ENCODE results near the gene PMFBP1.
A peak's percentile ranks its signal among the peaks of the same experiment; 100 is the strongest.

The PMFBP1 gene

DNA sequence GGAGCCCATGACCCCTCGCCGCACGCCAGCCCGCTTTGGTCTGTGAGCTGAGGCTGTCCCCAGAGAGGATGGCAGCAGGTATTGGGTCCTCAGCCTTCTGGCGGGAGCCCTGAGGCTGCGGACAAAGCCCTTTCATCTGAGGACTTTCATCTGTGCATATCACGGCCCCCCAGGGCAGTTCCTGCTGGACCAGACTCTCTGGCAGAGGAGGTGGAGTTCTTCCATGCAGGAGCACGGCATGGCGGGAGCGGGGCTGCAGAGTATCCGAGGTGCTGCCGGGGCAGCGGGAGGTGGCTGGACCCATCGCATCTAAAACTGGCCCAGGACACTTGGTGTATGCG is 59.5 kb downstream of the PMFBP1 start:
- 94% methylated on average over 15 of the region's 15 CpGs for WGBS
- Histone ChIP-seq H2BK5ac (ENCODE audit: low read depth, low read length, poor library complexity, severe bottlenecking) (no peak overlapping the region), H2BK120ac (ENCODE audit: low read depth, low read length) (no peak overlapping the region), H4K91ac (ENCODE audit: low read length) (no peak overlapping the region), H3K4me2 (ENCODE audit: low read length, poor library complexity, severe bottlenecking) (no peak overlapping the region), H3K23ac (ENCODE audit: low read length in 2 of 2) (no peak overlapping the region), H3K27ac (ENCODE audit: low read length, poor library complexity, severe bottlenecking) (no peak overlapping the region), H3K9me3 (ENCODE audit: control insufficient read depth, low read length) (no peaks in the 10 kb centered on the region), H3K79me1 (replicated peaks; ENCODE audit: low read length, poor library complexity, severe bottlenecking) (peaks cover 5% of the 10 kb centered on the region), H2BK12ac (ENCODE audit: low read length in 2 of 2) (no peak overlapping the region), H2AK5ac (ENCODE audit: low read length, severe bottlenecking) (no peak overlapping the region), H4K8ac (ENCODE audit: low read length) (no peak overlapping the region), H3K27me3 (ENCODE audit: control insufficient read depth in 1 of 2, insufficient read depth in 1 of 2, low read length in 2 of 2) (no peaks in the 10 kb centered on the region), H3K9ac (ENCODE audit: low read length) (no peak overlapping the region), H3K4me1 (ENCODE audit: control insufficient read depth, insufficient read depth, low read depth, low read length) (no peaks in the 10 kb centered on the region), H3K18ac (ENCODE audit: low read depth in 1 of 2, low read length in 2 of 2) (no peak overlapping the region), H2BK15ac (ENCODE audit: low read depth, poor library complexity, severe bottlenecking) (no peak overlapping the region), H3K4ac (ENCODE audit: low read depth in 1 of 2, low read length in 2 of 2) (no peak overlapping the region), H2AFZ (ENCODE audit: low read depth, low read length) (no peak overlapping the region), H3K14ac (ENCODE audit: low read length in 2 of 2) (no peak overlapping the region), H3K4me3 (ENCODE audit: insufficient read depth in 1 of 2, low read depth in 1 of 2, low read length in 2 of 2) (no peak overlapping the region), H3K36me3 (ENCODE audit: control insufficient read depth in 1 of 2, insufficient read depth in 2 of 2, low read depth in 1 of 2, low read length in 2 of 2) (peaks cover 56 to 62% of the 10 kb centered on the region in 2 experiments)
- no peak for DNase-seq

DNA sequence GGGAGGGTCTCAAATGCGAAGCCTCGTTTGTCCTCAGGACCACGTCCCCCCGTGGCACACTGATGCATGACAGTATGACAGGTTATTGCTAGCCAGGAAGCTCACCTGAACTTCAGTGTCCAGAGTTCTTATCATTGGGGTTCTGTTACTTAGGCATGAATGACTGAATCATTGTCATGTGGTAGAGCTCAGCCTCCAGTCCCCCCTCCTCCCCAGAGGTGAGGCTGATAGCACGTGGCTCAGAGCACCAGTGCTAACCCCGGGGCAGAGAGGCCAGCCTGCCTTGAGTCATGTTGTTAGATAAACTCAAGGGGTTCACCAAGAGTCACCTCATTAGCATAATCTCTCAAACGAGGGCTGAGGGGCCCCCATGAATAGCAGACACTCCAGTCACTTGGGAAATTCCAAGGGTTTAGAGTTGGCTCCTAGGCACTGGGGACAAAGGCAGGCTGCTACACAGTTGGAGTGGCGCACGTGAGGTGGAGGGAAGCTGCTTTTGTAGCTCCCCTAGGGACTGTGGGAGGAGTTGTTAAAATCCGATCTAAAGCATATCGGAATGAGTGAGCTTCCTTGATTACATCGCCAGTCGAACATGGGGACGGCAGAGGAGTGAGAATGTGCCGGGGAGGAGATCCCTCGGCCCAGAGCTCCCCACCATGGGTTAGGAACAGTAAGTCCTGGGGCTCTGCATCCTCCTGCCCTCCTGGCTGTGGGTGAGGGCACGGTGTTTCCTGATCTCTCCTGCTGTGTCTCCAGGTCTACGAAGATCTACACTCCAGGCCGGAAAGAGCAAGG is 60.1 kb downstream of the PMFBP1 start:
- H4K8ac ChIP-seq (ENCODE audit: low read length), result no peak overlapping the region
- no peak overlapping the region for H4K91ac ChIP-seq (ENCODE audit: low read length)
- no peak overlapping the region for H3K18ac ChIP-seq (ENCODE audit: low read depth in 1 of 2, low read length in 2 of 2)
- no peak overlapping the region for H2AFZ ChIP-seq (ENCODE audit: low read depth, low read length)
- no peak overlapping the region for H2BK15ac ChIP-seq (ENCODE audit: low read depth, poor library complexity, severe bottlenecking)
- H3K79me1 ChIP-seq (replicated peaks; ENCODE audit: low read length, poor library complexity, severe bottlenecking), result peaks cover 5% of the 10 kb centered on the region
- peaks cover 60 to 67% of the 10 kb centered on the region in 2 experiments for H3K36me3 ChIP-seq (ENCODE audit: control insufficient read depth in 1 of 2, insufficient read depth in 2 of 2, low read depth in 1 of 2, low read length in 2 of 2)
- no peak overlapping the region for H3K9ac ChIP-seq (ENCODE audit: low read length)
- no peak overlapping the region for H2BK120ac ChIP-seq (ENCODE audit: low read depth, low read length)
- H3K14ac ChIP-seq (ENCODE audit: low read length in 2 of 2), result no peak overlapping the region
- DNase-seq, result no peak
- WGBS, result 85% methylated on average over 19 of the region's 19 CpGs
- H3K9me3 ChIP-seq (ENCODE audit: control insufficient read depth, low read length), result no peaks in the 10 kb centered on the region
- H3K27ac ChIP-seq (ENCODE audit: low read length, poor library complexity, severe bottlenecking), result no peak overlapping the region
- no peak overlapping the region for H2BK12ac ChIP-seq (ENCODE audit: low read length in 2 of 2)
- H3K4me2 ChIP-seq (ENCODE audit: low read length, poor library complexity, severe bottlenecking), result no peak overlapping the region
- H3K4ac ChIP-seq (ENCODE audit: low read depth in 1 of 2, low read length in 2 of 2), result no peak overlapping the region
- no peaks in the 10 kb centered on the region for H3K4me1 ChIP-seq (ENCODE audit: control insufficient read depth, insufficient read depth, low read depth, low read length)
- H2BK5ac ChIP-seq (ENCODE audit: low read depth, low read length, poor library complexity, severe bottlenecking), result no peak overlapping the region
- no peak overlapping the region for H3K23ac ChIP-seq (ENCODE audit: low read length in 2 of 2)
- H3K27me3 ChIP-seq (ENCODE audit: control insufficient read depth in 1 of 2, insufficient read depth in 1 of 2, low read length in 2 of 2), result no peaks in the 10 kb centered on the region
- no peak overlapping the region for H3K4me3 ChIP-seq (ENCODE audit: insufficient read depth in 1 of 2, low read depth in 1 of 2, low read length in 2 of 2)
- H2AK5ac ChIP-seq (ENCODE audit: low read length, severe bottlenecking), result no peak overlapping the region

DNA sequence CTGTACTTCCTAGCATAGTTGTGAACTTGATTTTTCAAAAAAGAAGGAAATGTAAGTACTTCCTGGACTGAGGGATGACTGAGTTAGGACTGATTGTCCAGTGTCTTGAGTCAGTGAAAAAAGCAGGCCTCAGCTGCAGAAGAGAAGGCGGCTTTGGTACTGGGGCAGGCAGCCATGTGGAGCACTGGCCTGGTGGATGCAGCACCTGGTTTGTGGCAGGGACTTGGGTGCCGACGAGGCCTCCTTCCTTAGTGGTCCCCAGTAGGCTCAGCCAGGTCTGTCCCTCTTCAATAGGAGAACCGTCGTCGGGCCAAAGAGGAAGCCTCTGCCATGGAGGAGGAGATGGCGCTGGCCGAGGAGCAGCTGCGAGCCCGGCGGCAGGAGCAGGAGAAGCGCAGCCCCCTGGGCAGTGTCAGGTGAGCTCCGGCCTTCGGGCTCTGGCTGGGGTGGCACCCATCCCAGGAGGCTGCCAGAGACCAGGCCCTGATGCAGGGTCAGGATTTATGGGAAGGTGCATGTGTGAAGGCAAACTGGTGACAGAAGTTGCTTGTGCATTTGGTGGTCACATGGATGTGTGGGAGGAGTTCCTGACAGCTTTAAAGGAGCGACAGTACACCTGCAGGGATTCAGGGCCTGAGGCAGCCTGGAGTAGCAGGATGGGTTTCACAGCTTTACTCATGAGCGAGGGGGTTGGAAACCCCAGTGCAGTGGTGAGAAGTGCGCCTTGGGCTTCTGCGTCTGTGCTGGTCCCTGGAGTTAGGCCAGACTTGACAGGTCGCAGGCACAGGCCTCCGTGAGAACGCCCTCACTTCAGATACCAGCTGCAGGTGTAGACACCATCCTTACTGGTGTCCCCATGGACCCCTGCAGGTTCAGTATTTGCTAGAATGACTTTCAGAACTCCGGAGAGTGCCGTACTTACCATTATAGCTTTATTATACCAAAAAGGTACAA is 61.0 kb downstream of the PMFBP1 start:
- Histone ChIP-seq H2BK12ac (ENCODE audit: low read length in 2 of 2) (no peak overlapping the region), H3K4me2 (ENCODE audit: low read length, poor library complexity, severe bottlenecking) (no peak overlapping the region), H2AFZ (ENCODE audit: low read depth, low read length) (no peak overlapping the region), H3K9ac (ENCODE audit: low read length) (no peak overlapping the region), H3K23ac (ENCODE audit: low read length in 2 of 2) (peak overlapping the region in 1 of 2 experiments; percentile 6), H3K18ac (ENCODE audit: low read depth in 1 of 2, low read length in 2 of 2) (no peak overlapping the region), H3K27ac (ENCODE audit: low read length, poor library complexity, severe bottlenecking) (no peak overlapping the region), H3K9me3 (ENCODE audit: control insufficient read depth, low read length) (no peaks in the 10 kb centered on the region), H3K27me3 (ENCODE audit: control insufficient read depth in 1 of 2, insufficient read depth in 1 of 2, low read length in 2 of 2) (no peaks in the 10 kb centered on the region), H3K4me1 (ENCODE audit: control insufficient read depth, insufficient read depth, low read depth, low read length) (no peaks in the 10 kb centered on the region), H2BK120ac (ENCODE audit: low read depth, low read length) (no peak overlapping the region), H3K4me3 (ENCODE audit: insufficient read depth in 1 of 2, low read depth in 1 of 2, low read length in 2 of 2) (no peak overlapping the region), H3K79me1 (replicated peaks; ENCODE audit: low read length, poor library complexity, severe bottlenecking) (peaks cover 5% of the 10 kb centered on the region), H4K91ac (ENCODE audit: low read length) (no peak overlapping the region), H3K36me3 (ENCODE audit: control insufficient read depth in 1 of 2, insufficient read depth in 2 of 2, low read depth in 1 of 2, low read length in 2 of 2) (peaks cover 69 to 77% of the 10 kb centered on the region in 2 experiments), H2AK5ac (ENCODE audit: low read length, severe bottlenecking) (no peak overlapping the region), H4K8ac (ENCODE audit: low read length) (no peak overlapping the region), H2BK5ac (ENCODE audit: low read depth, low read length, poor library complexity, severe bottlenecking) (no peak overlapping the region), H2BK15ac (ENCODE audit: low read depth, poor library complexity, severe bottlenecking) (no peak overlapping the region), H3K14ac (ENCODE audit: low read length in 2 of 2) (no peak overlapping the region), H3K4ac (ENCODE audit: low read depth in 1 of 2, low read length in 2 of 2) (no peak overlapping the region)
- WGBS, result 95% methylated on average over 23 of the region's 23 CpGs
- DNase-seq, result no peak

DNA sequence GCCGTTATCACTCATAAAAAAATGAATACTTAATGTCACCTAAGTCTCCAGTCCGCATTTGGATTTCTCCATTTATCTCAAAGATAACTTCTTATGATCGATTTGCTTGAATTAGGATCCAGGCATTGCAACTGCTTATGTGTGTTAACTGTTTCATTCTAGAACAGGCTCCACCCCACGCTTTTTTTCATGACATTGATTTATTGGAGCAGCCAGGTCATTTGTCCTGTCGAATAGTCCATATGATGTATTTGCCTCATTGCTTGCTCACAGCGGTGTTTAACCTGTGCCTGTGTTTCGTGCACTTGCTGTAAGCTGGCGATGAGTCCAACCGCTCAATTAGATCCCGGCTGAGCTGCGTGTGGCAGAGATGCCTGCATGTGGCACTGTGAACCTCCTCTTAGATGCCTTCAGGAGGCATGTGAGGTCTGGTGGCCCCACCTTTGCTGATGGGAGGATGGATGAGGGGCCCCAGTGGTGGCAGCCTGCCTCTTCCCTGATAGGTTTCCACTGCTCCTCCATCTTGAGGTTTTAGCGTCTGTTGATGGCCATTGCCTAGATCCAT is 61.9 kb downstream of the PMFBP1 start:
- Histone ChIP-seq H2BK12ac (ENCODE audit: low read length in 2 of 2) (no peak overlapping the region), H3K79me1 (replicated peaks; ENCODE audit: low read length, poor library complexity, severe bottlenecking) (peaks cover 5% of the 10 kb centered on the region)

More for the DNA sequence above, 61.9 kb downstream of the PMFBP1 start:
- peaks cover 78 to 85% of the 10 kb centered on the region in 2 experiments for H3K36me3 ChIP-seq (ENCODE audit: control insufficient read depth in 1 of 2, insufficient read depth in 2 of 2, low read depth in 1 of 2, low read length in 2 of 2)
- no peaks in the 10 kb centered on the region for H3K9me3 ChIP-seq (ENCODE audit: control insufficient read depth, low read length)
- H3K23ac ChIP-seq (ENCODE audit: low read length in 2 of 2), result no peak overlapping the region
- no peak overlapping the region for H2AK5ac ChIP-seq (ENCODE audit: low read length, severe bottlenecking)
- no peak overlapping the region for H2BK120ac ChIP-seq (ENCODE audit: low read depth, low read length)
- H3K4me1 ChIP-seq (ENCODE audit: control insufficient read depth, insufficient read depth, low read depth, low read length), result no peaks in the 10 kb centered on the region
- H4K8ac ChIP-seq (ENCODE audit: low read length), result no peak overlapping the region
- H3K9ac ChIP-seq (ENCODE audit: low read length), result no peak overlapping the region
- no peak for DNase-seq
- no peak overlapping the region for H2BK15ac ChIP-seq (ENCODE audit: low read depth, poor library complexity, severe bottlenecking)
- no peak overlapping the region for H3K4me2 ChIP-seq (ENCODE audit: low read length, poor library complexity, severe bottlenecking)
- H2AFZ ChIP-seq (ENCODE audit: low read depth, low read length), result no peak overlapping the region
- no peak overlapping the region for H3K4ac ChIP-seq (ENCODE audit: low read depth in 1 of 2, low read length in 2 of 2)
- no peak overlapping the region for H3K27ac ChIP-seq (ENCODE audit: low read length, poor library complexity, severe bottlenecking)
- H2BK5ac ChIP-seq (ENCODE audit: low read depth, low read length, poor library complexity, severe bottlenecking), result no peak overlapping the region
- 98% methylated on average over 12 of the region's 12 CpGs for WGBS
- H3K27me3 ChIP-seq (ENCODE audit: control insufficient read depth in 1 of 2, insufficient read depth in 1 of 2, low read length in 2 of 2), result no peaks in the 10 kb centered on the region
- no peak overlapping the region for H3K18ac ChIP-seq (ENCODE audit: low read depth in 1 of 2, low read length in 2 of 2)
- H3K4me3 ChIP-seq (ENCODE audit: insufficient read depth in 1 of 2, low read depth in 1 of 2, low read length in 2 of 2), result no peak overlapping the region
- no peak overlapping the region for H3K14ac ChIP-seq (ENCODE audit: low read length in 2 of 2)
- no peak overlapping the region for H4K91ac ChIP-seq (ENCODE audit: low read length)

Data from mesenchymal stem cell (in vitro differentiated cells and primary cell).